Head of caudate nucleus (tissue), 42 donors: ENCODE data around the gene IFI30.
"Not testable (repeated sequence)": the region's sequence is repeated elsewhere in the genome, so short reads cannot be mapped to it uniquely, and the experiment has no call there.

Experiments
- DNase-seq, 42 donors: peaks; one replicate each; pipeline versions ENCODE4 v3.0.0 to v3.0.0-alpha.2; 2020 to 2021; ENCODE audit warnings: mixed read lengths in 7 of 42
- intact Hi-C: fragments of 100-400 bp; cut with DNase I; formaldehyde crosslinking; loops from one replicate; pipeline ENCODE4 v1.15.0; 2022

Gene IFI30

DNA sequence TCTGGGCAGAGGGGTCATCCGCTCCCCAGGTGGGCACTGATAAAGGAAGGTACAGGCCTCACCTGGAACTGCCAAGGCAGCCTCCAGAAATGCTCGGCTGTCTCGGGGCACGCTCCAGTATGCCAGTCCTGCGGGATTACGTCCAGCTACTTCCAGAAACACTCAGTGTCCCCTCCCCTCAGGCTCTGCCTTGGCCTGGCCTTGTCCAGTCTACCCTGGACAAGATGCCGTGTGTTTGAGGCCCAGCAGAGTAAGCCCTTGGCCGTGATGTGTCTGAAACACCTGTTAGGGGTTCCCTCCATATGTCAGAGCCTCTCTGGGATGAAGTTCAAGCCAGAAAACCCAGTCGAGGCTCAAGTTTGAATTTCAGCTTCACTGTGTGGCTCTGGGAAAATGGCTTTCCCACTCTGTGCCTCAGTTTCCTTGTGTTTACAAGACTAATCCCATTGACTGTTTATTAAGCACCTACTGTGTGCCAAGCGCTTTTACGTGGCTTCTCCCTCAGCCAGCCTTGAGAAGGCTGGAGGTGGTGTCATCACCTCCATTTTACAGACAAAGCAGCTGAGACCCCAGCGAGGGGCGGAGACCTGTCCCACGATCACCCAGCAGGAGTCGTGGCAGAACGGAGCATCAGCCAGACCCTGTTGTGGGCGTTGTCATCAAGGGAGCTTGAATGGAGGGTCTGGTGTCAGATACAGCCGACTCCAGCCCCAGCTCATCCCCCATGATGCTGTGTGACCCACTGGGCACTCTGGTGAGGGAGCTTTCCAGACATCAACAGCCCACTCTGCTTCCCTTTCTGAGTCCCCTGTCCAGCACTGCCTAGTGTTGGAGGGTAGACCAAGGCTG is 22.6 kb upstream of the IFI30 start:
- intact Hi-C loops = loop anchor here (5.0 kb wide), 2 partner anchors 34 to 144 kb away; partner anchors contain the start of gene ARRDC2

GRCh38 chr19:18152442-18152816 is 21.2 kb upstream of the IFI30 start:
- intact Hi-C loops = loop anchor here (5.0 kb wide), 2 partner anchors 35 to 145 kb away; partner anchors contain the start of gene ARRDC2

More for the DNA sequence above, 22.6 kb upstream of the IFI30 start:
- no peak for DNase-seq

DNA sequence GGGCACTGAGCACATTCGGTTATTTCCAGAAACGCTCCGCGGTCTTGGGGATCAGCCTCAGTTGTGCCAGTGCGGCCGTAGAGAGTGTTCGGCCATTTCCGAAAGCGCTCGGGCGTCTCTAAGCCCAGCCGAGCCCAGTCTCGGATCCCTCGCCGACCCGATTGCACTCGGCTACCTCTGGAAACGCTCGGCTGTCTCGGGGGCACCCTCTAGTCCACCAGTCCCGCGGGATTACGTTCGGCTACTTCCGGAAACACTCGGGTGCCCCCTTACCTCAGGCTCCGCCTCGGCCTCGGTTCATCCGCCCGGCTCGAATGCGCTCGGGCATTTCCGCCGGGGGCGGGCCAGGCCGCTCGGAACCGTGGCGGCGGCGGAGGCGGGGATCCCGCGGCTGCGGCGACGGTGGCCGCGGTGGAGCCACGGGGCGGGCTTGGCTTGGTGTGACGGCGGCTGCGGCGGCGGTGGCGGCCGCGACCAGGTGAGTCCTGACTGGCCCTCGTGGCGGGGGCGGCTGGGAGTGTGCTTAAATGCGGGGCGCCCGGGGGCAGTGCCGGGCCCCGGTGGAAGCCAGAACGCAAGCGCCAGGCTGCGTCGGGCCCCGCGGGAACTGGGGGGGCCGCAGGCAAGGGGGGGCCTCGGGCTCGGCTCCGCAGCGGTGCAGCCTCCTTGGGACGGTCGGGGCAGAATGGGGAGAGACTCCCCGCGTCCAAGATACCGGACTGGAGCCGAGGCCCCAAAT is 20.6 kb upstream of the IFI30 start, which contains the start of gene PIK3R2:
Gene PIK3R2, plus strand, starts transcription at position 347 of the 739 bp plus-strand sequence. CDS start 2,717 bp downstream, outside the sequence.
- intact Hi-C loops = loop anchor here (5.0 kb wide), 2 partner anchors 36 to 146 kb away; partner anchors contain the start of gene ARRDC2
- DNase-seq = peak; percentile 95 to 100 (median 99)

More at GRCh38 chr19:18152442-18152816, 21.2 kb upstream of the IFI30 start:
- DNase-seq = peak; percentile 85 to 98 (median 94)

GRCh38 chr19:18153556-18154134 is 20.0 kb upstream of the IFI30 start:
- peak in 20 of 42 donors; percentile 23 to 68 (median 52) for DNase-seq
- intact Hi-C loops = loop anchor here (5.0 kb wide), 2 partner anchors 36 to 146 kb away; partner anchors contain the start of gene ARRDC2

- intact Hi-C loops = no loop called here
Measured at GRCh38 chr19:18155095-18156087, 18.2 kb upstream of the IFI30 start.

DNA sequence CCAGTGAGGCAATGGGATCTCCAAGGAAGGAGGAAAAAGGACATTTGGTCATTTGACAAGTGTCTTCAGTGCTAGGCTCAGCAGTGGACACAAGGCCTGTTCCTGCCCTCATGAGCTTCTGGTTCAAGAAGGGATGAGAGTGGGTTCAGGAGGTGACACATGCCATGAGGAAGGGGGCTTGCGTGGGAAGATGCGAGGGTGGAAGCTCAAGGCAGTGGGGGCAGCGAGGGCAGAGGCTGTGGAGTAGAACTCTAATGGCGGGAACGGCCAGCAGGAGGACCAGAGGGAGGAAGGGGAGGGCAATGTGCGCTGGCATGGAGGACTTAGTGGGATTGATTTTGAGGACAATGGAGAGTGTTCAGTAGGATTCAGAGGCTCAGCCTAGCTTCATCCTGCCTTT is 17.3 kb upstream of the IFI30 start:
- no peak for DNase-seq
- intact Hi-C loops = no loop called here

More at GRCh38 chr19:18155095-18156087, 18.2 kb upstream of the IFI30 start:
- no peak for DNase-seq

DNA sequence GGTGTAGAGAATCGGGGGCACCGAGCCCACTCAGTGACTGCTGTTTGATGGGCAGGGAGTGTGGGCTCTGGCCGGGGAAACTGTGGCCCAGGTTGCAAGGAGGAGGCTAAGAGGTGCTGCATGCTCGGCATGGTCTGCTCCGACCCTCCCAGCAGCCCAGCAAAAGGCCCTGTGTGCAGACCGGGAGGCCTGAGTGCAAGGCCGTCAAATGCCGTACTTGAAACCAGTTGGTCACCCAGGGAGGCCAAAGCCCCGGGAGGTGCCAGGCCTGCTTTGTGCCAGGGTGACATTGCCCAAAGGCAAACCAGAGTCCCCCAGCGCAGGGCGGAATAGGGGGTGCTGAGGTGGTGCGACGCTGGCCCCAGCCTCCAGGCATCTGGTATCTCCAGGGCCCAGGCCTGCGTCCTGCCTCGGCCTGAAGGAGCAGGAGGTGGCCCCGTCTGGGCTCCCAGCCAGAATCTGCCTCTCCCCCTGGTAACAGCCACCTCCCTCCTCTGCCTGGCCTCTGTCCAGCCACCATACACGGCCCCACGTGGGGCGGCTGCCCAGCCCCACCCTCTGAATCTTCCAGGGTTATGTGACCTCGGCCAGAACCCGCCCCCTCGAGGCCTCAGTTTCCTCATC is 16.7 kb upstream of the IFI30 start:
- DNase-seq = peak in 41 of 42 donors; percentile 52 to 88 (median 73)
- intact Hi-C loops = no loop called here

DNA sequence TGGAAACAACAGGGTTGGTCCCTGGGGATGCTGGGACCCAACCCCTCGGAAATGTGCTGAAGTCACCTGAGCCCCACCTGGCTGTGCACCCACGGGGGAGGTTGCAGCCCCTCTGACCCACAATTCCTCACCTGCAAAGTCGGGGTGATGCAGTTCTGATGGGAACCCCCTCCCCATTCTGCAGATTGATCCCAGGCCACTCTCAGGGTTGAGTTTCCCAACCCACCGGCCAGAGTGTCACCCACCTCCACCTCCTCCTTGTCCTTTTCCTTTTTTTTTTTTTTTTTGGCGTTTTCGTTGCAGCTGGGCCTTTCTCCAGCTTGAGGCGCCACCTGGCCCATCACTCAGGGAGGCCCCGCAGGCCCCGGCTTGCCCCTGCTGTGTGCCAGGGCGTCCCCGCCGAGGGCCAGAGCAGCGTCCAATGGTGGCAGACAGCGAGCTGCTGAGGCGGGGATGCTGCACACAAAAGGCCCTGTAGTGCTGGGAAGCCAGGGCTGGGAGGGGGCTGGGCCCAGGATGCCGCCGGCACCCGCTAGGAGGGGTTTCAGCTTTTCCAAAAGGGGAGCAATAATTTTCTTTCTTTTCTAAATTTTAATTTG is 16.0 kb upstream of the IFI30 start:
- peak; percentile 69 to 93 (median 85) for DNase-seq
- intact Hi-C loops = no loop called here

GRCh38 chr19:18158467-18158866 is 15.1 kb upstream of the IFI30 start:
- DNase-seq = no peak
- intact Hi-C loops = no loop called here

DNA sequence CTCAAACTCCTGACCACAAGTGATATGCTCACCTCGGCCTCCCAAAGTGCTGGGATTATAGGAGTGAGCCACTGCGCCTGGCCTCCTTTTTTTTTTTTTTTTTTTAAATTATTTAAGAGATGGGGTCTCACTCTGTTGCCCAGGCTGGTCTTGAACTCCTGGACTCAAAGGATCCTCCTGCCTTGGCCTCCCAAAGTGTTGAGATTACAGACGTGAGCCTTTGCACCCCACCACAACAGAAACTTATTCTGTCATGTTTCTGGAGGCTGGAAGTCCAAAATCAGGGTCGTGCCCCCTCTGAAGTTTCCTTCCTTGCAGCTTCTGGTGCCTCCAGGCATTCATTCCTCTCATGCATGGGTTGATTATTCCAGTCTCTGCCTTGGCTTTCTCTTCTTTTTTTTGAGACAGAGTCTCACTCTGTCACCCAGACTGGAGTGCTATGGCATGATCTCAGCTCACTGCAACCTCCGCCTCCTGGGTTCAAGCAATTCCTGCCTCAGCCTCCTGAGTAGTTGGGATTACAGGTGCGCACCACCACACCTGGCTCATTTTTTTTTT is 14.5 kb upstream of the IFI30 start:
- DNase-seq, intact Hi-C loops: not testable (repeated sequence)

GRCh38 chr19:18159810-18160209 is 13.8 kb upstream of the IFI30 start:
- DNase-seq = no peak
- intact Hi-C loops = no loop called here

GRCh38 chr19:18160493-18160970 is 13.1 kb upstream of the IFI30 start:
- intact Hi-C loops = no loop called here
- no peak for DNase-seq

- intact Hi-C loops = no loop called here
- DNase-seq = peak in 40 of 42 donors; percentile 19 to 90 (median 80)
Measured at GRCh38 chr19:18160971-18161635, 12.5 kb upstream of the IFI30 start.

DNA sequence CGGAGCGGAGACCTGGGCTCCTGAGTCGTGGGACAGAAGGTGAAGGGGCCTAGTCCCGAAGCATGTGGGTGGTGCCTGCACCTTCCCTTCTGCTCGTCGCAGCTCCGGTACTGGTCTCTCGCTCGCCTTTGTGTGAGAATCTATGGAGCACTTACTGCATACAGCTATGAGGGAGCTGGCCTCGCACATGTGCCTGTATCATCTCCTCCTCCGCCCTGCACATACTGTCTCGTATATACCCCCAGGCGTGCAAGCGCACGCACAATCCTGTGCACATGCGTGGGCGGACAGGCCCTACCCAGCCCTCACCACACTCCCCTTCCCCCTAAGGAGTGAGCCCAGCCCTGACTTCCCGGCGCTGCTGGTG is 12.0 kb upstream of the IFI30 start:
- intact Hi-C loops = no loop called here
- DNase-seq = peak in 38 of 42 donors; percentile 19 to 84 (median 68)

DNA sequence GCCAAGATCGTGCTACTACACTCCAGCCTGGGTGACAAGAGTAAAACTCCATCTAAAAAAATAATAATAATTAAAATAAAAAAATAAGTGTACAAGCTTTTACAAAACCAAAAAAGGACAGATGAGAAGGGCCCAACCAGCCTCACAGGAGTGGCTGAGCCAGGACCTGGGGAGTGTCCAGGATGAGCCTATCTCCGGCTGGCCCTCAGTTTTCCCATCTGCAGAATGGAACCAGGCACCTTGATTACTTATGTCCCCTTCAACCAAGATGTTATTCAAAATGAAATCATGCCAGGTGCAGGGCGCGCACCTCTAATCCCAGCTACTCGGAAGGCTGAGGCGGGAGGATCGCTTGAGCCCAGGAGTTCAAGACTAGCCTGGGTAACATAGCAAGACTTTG is 9.5 kb upstream of the IFI30 start:
- intact Hi-C loops = no loop called here
- no peak for DNase-seq

GRCh38 chr19:18165794-18166544 is 7.6 kb upstream of the IFI30 start:
- no peak for DNase-seq
- intact Hi-C loops = no loop called here
